Embryonic facial prominence (tissue), 1 donor: ENCODE data around the gene LSM7.
"Not testable (repeated sequence)": the region's sequence is repeated elsewhere in the genome, so short reads cannot be mapped to it uniquely, and the experiment has no call there.

Experiments used
- DNase-seq: peaks from one replicate; pipeline ENCODE4 v3.0.0-alpha.2; 2016; ENCODE audit errors: extremely low spot score

Gene LSM7

DNA sequence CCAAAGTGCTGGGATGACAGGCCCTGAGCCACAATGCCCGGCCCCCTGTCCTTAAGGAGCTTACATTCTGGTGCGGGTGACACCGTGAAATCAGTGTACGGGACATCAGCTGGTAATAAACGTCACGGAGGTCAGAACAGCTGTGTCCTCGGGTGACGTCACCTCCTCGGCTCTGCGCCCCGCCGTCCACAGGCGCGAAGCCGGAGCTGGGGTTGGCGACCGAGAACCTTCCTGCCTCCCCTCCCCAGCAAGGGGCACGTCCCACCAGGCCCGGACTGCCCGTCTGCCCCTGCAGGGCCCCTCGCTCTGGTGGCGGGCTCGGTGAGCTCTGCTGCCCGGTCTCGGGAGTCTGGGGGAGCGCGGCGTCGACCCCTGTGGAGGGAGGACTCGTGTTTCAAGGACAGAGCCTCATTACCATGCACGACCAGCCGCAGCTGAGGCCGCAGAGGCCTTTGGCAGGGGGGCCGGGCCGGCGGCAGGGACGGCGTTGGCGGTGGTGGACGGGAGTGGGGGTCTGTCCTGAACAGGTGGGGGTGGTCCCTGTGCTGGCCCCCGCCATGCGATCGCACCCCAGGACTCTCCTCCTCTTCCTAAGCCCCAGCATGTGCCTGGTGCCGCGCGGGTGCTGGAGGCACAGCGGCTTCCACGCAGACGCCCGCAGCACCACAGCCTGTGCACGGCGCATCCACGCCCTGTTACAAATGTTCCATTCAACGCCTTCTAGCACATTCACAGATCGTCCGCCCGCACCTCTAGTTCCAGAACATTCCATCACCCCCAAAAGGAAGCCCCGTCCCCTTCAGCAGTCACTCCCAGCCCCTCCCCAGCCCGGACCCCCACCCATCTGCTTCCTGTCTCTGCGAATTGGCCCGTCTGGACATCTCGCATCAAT lies 25.8 kb downstream of the LSM7 start:
- DNase-seq = no peak

DNA sequence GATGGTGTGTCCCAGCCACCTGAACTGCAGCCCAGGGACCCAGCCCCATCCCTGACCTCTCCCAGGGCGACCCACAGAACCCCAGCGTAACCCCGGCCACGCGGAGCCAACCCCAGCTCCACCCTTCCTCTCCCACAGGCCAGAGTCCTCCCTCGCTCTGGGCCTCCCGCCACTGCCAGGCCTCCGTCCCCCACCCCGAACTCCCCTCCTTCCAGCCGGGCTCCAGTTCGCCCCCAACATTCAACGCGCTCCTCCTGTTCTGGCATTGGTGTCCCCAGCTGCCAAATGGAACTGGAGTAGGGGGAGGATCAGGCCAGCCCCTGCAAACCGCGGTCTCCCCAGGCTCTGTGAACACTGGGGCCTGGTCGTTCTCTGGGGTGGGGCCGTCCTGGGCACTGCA lies 27.9 kb downstream of the LSM7 start:
- no peak for DNase-seq

DNA sequence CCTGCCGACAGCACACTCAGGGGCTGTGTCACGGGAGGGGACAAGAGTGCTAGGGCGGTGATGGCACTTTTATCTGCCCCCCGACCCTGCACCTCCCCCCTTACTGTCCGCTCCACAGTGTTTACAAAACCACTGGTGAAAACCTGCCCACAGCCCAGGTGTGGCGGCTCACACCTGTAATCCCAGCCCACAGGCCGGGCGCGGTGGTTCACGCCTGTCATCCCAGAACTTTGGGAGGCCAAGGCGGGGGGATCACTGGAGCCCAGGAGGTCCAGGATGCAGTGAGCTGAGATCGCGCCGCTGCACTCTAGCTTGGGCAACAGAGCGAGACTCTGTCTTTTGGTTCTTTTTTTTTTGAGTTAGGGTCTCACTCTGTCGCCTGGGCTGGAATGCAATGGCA lies 32.2 kb downstream of the LSM7 start:
- no peak for DNase-seq

DNA sequence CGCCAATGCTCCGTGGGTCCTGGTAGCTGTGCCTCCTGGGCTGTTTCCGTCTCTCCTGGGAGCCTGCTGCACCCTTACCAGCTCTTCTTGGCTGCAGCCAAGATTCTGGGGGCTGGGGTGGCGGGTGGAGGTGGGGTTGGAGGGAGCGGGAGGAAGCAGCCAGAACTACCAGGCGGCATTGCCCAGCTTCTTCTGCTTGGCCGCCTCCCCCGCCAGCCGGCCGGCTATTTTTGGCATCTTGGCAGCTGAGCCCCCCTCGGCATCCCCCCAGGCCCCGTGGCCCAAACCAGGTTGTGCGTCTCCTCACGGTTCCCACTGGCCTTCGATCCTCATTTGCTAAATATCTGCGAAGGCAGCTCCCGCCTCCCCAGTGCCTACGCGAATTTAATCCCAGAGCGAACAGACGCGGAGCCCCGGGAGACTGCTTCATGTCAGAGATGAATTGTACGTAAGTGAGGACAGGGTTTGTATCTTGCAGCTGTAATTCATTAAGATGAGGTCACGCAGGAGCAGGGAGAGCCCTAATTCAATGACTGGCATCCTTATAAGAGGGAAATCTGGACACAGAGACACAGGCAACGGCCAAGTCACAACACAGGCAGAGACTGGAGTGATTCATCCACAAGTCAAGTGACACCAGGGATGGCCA lies 33.6 kb downstream of the LSM7 start:
- no peak for DNase-seq

DNA sequence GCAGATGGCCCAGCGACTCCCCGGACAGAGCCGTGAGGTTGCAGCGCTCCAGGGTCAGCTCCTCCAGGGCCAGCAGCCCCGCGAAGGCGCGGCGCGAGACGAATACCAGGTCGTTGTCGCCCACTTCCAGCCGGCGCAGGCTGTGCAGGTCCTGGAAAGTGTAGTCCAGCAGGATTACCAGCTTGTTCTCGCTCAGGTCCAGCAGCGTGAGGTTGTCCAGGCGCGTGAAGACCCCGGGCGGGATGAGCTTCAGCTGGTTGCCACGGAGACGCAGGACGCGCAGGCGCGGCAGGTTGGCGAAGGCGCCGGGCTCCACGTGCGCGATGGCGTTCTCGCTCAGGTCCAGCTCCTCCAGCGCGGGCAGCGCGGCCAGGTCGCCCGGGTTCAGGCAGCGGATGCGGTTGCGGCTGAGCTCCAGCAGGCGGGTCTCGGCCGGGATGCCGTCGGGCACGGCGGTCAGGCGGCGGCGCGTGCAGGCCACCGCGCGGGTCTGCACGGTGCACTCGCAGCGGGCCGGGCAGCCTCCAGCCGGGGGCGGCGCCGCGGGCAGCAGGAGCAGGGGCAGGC lies 37.1 kb downstream of the LSM7 start:
- no peak for DNase-seq

DNA sequence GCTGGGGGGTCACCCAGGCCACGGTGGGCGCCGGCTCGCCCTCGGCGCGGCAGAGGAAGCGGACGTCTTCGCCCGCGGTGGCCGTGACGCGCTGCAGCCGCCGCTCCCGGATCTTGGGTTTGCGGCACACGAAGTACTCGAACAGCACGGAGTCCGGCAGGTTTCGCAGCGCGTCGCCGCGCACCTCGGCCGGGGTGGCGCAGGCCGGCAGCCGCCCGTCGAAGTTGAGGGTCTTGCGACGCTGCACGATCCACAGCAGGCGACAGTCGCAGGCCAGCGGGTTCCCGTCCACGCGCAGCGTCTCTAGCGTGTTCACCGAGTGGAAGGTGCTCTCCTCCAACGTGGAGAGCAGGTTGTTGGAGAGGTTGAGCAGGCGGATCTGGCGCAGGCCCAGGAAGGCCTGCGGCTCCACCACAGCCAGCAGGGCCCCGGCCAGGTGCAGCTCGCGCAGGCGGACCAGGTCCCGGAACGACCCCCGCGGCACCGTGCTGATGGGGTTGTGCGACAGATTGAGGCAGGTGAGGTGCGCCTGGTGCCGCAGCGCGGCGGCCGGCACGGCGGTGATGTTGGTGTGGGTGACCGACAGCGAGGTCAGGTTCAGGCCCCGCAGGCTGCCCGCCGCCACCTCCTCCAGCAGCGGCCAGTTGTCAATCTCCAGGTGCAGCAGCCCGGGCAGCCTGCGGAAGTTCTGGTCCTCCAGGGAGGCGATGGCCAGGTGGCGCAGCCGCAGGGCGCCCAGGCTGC lies 37.8 kb downstream of the LSM7 start:
- no peak for DNase-seq

DNA sequence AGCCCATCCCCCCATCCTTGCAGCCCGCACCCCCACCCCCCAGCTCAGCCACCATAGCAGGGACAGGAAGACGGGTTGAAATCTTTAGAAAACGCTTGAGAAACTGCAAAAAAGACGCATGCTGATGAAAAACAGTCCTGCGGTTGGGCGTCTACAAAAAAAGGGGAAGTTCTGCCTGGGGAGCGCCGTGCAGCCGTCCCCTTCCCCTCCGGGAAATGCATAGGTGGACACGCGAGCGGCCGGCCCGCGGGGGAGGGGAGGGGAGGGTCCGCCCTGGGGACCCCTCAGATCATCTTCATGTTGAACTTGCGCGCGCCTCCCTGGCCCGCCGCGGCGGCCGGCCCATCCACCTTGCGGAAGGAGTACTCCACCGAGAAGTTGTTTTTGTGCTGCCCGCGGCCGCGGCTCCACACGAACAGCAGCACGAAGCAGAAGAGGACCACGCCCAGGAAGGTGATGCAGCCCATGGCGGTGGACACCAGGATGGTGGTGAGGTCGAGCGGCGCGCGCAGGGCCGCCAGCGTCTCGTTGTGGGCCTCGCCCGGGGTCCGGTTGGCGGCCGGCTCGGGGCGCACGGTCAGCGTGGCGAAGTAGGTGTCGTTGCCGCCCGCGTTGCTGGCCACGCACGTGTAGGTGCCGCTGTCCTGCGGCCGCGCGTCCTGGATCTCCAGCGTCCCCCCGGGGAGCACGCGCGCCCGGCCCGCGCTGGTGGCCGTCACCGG lies 38.5 kb downstream of the LSM7 start:
- DNase-seq = no peak

DNA sequence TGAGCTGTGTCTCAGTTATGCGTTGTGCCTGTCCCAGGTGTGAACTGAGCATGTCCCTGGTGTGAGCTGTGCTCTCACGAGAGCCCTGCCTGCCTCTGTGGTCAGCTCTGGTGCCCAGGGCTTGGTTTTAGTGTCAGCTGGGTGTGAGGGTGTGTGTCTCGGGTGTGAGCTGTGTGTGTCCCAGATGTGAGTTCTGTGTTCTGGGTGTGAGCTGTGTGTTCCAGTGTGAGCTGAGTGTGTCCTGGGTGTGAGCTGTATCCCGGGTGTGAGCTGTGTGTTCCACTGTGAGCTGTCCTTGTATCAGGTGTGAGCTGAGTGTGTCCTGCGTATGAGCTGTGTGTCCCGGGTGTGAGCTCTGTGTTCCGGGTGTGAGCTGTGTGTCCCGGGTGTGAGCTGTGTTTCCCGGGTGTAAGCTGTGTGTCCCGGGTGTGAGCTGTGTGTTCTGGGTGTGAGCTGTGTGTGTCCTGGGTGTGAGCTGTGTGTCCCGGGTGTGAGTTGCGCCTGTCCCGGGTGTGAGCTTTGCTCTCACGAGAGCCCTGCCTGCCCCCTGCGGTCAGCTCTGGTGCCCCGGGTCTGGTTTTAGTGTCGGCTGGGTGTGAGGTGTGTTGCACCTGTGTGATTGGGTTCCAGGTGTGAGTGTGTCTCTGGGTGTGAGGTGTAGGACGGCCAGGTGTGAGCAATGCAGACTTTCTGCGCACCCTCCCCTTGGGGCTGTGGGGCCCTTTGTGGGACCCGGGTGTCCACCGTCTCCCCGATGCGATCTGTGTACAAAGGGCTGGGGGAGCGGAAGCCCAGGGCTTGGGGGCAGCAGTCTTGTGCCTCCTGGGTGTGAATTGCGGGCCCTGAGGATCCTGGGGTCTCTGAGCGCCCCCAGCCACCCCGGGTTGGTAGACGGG lies 39.3 kb downstream of the LSM7 start:
- no peak for DNase-seq

DNA sequence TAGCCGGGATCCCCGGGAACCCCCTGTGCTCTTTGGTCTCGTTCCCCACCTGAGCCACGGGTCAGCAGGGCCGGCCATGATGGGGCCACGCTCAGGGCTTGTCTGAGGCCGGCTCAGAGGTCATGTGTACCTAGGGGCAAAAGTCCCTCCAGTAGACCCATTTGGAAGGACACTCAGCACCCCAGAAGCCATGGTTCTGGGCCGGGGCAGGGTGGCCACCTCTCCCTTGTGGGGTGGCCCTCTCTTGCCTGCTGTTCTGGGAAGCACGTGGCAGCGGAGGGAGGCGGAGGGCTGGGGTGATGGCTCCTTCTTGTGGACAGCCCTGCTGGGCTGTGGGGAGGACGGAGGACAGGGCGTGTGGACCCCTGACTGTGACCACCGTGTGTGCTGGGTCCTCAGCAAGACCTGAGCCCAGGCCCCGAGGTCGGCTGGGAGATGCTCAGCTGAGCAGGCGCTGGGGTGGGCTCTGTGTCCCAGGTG lies 40.0 kb downstream of the LSM7 start:
- no peak for DNase-seq

DNA sequence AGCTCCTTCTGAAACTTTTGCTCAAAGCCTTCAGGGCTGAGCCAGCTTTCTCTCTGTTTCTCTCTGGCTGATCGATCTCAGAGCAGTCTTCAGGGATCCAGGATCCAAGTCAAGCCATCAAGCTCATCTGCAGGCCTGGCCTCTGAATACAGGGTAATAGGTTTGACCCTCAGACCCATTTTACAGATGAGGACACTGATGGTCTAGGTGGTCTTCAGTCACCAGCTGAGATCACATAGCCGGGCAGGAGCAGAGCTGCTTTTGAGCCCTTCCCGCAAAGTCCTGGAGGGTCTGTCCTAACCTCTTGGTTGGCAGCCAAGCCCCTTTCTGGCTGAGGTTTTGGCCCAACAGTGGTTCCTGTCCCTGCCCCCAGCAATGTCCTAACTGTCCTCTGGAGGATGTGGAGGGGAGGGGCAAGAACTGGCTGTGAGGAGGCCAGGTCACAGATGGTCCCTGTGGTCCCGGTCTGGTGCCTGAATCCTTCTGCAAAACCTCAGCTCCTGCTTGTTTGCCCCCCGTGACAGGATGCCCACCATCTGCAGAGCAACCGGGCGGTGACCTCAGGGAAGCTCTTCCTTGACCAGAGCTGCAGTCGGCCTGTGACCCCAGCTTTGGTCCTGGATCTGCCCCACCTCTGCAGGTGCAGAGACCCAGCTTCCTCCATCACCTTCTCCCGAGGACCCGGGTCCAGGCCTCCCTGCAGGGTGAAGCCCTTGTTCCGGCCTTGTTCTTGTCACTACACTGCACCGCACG lies 40.6 kb downstream of the LSM7 start:
- no peak for DNase-seq

DNA sequence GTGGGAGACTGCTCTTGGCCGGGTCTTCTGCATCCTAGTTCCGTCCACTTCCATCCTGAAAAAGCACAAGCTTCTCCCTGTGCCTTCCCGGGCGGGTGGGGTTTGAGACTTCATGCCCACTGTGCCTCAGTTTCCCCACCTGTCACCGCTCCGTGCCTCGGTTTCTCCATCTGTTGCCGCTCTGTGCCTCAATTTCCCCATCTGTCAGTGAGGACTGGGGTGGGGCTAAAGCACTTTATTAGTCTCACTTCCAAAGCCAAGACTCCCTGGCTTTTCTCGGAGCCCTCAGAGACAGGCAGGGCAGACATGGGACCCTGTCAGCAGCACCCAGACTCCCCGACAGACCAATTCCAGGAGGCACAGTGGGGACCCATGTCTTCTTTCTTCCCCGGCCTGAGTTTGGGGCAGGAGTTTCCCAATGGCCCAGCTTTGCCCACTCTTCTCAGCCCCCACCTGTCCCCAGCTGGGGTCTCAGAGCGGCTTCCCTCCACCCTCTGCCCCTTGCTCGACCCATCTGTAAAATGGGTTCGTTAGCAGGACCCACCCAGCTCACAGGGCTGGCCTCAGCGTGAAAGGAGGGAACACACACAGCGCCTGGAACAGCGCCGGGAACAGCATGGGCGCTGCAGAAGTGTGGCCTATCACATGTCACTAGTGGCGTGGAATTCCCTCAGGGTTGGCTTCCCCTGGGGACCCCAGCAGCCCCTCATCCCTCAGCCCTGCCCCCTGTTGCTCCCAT lies 41.8 kb downstream of the LSM7 start:
- no peak for DNase-seq

DNA sequence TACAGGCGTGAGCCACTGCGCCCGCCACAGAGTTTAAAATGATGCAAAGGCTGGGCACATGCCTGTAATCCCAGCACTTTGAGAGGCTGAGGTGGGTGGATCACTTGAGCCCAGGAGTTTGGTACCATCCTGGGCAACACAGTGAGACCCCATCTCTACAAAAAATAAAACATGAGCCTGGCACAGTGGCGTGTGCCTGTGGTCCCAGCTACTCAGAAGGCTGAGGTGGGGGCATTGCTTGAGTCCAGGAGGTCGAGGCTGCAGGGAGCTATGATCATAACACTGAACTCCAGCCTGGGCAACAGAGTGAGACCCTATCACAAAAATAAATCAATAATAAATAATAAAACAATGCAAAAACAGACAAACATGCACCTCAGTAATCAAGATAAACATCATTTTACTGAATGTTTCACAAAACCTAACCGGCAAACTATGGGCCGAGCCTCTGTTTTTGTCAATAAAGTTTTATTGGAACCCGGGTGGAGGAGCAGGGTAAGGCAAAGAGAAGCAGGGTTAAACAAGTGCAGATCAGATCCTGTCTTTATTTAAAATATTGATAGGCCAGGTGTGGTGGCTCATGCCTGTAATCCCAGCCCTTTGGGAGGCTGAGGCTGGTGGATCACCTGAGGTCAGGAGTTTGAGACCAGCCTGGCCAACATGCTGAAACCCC lies 44.4 kb downstream of the LSM7 start:
- DNase-seq = no peak

DNA sequence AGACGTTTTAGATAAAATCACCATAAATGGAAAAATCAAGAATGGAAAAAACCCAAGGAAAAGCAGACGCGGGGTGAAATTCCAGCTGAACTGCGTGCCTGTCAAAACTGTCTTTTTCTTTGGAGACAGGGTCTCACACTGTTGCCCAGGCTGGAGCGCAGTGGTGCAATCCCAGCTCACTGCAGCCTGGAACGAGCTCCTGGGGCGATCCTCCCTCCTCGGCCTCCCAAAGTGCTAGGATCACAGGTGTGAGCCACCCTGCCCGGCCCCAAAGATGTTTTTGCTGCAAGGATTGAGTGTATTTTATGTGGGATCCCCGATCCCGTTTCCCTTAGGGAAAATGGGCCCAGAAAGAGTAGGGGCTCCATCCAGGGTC lies 45.5 kb downstream of the LSM7 start:
- DNase-seq = no peak

DNA sequence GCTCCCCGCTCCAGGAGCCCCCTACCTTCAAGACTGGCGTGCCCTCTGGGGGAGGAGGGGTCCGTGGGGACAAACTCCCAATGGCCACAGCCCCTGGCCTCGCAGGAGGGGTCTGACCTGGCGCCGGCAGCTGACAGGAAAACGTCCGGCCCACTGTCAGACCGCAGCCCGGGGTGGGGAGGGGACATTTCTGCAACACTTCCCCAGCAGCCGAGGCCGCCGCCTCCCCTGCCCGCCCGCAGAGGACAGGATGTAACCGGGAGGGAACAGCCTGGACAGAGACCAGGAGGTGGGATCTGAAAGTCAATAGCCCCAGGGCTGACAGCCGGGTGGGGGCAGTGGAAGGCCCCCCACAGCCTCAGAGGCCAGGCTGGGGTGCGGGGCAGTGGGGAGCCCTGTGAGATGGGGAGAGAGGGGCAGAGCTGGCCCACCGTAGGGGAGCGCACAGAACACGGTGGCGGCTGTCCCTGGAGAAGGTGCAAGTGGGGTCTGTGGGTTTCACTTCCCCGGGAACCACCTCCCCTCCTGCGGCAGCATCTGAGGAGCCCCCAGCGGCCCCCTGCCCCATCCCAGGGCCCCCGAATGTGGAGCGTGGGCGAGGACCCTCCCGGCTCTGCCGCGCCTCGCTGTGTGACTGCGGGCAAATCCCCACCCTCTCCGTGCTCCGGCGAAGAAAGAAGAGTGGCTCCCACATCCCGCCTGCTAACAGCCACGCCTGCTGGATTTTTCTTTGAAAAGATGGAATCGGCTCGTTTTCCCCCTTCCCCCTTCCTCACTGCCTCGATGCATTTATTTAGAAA lies 46.1 kb downstream of the LSM7 start, which contains the start of gene PEAK3:
Gene PEAK3 (minus strand): TSS at position 114 of the 800 bp plus-strand sequence. CDS start 1,244 bp downstream, outside the sequence.
- DNase-seq = no peak

DNA sequence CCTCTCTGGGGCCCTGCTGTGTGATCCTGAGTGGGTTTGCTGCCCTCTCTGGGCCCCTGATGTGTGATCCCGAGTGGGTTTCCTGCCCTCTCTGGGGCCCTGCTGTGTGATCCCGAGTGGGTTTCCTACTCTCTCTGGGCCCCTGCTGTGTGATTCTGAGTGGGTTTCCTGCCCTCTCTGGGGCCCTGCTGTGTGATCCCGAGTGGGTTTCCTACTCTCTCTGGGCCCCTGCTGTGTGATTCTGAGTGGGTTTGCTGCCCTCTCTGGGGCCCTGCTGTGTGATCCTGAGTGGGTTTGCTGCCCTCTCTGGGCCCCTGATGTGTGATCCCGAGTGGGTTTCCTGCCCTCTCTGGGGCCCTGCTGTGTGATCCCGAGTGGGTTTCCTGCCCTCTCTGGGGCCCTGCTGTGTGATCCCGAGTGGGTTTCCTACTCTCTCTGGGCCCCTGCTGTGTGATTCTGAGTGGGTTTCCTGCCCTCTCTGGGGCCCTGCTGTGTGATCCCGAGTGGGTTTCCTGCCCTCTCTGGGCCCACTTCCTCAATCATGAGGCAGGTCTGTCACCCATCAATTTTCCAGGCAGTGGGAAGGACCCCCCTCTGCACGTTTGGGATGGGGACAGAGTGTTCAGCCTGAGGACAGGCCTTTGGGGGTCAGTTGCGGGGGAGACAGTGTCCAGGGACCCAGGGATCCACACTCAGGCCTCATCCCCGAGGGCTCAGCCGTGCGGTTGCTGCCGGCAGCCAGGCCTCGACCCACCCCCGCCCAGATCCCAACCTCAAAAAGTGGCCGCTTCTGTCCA lies 46.9 kb downstream of the LSM7 start:
- not testable (repeated sequence) for DNase-seq

DNA sequence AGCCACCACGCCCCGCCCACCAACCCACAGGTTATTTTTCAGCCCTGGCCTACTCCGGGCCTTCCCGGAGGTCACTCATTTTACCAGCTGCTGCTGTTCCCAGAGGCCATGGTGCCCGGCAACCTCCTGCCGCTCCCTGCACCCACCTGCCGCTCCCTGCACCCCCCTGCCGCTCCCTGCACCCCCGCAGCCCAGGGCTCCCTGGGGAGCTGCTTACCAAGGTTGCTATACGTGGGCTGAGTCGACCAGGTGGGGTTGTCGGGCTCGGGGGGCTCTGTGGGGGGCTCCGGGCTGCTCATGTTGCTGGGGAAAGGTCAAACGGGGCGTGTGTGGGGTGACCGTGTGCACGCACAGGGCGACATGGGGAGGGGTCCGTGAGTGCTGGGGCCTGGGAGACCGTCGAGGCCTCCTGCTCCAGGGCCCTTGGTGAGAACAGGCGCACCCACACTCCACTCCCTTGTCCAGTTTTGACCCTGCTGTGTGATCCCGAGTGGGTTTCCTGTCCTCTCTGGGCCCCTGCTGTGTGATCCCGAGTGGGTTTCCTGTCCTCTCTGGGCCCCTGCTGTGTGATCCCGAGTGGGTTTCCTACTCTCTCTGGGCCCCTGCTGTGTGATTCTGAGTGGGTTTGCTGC lies 47.6 kb downstream of the LSM7 start:
- no peak for DNase-seq
